Breast epithelium (tissue), 4 donors: ENCODE results near the gene ATM. TPM values are rescaled to one million over a fixed set of nuclear protein-coding genes. Genes with fewer than 3 reads are reported as not detected.

Experiments
- DNase-seq, 2 donors: peaks; one replicate each; pipeline ENCODE4 v3.0.0-alpha.2; 2019; ENCODE audit warnings: low spot score in 2 of 2
- H3K27ac ChIP-seq, 2 donors: fragments of 200-600 bp; sonication (generic) in 1 of 2; one replicate each; pipeline ENCODE4 v1.5.1; 2016 to 2019; ENCODE audit warnings: mild to moderate bottlenecking in 1 of 2
- H3K27me3 ChIP-seq, 2 donors: fragments of 200-600 bp; sonication (generic) in 1 of 2; one replicate each; pipeline versions ENCODE4 v1.5.1 to v1.6.0; 2017 to 2019; ENCODE audit warnings: control low read depth in 1 of 2, mild to moderate bottlenecking in 1 of 2
- H3K36me3 ChIP-seq: fragments of 200-600 bp; one replicate; pipeline ENCODE4 v1.5.1; 2019
- H3K4me1 ChIP-seq, 2 donors: fragments of 200-600 bp; sonication (generic); one replicate each; pipeline ENCODE4 v1.5.1; 2016 to 2019; ENCODE audit warnings: control low read depth in 1 of 2
- H3K4me3 ChIP-seq, 3 donors: fragments of 200-600 bp; sonication (generic); 1 replicate in 2 of 3; 2 replicates in 1 of 3; pipeline ENCODE4 v1.5.1; 2016 to 2019; ENCODE audit warnings: mild to moderate bottlenecking in 3 of 3, moderate library complexity in 2 of 3
- H3K9me3 ChIP-seq, 2 donors: fragments of 200-600 bp; sonication (generic) in 1 of 2; one replicate each; pipeline ENCODE4 v1.5.1; 2016 to 2019; ENCODE audit warnings: control low read depth in 1 of 2
- POLR2A ChIP-seq: fragments of 450-650 bp; IDR thresholded peaks from one replicate; pipeline ENCODE4 v1.6.1; 2016; ENCODE audit warnings: antibody characterized with exemption, mild to moderate bottlenecking, moderate library complexity
- POLR2AphosphoS5 ChIP-seq, 3 donors: sonication (generic); formaldehyde crosslinking; IDR thresholded peaks; one replicate each; pipeline ENCODE4 v1.6.1; 2017; ENCODE audit warnings: antibody characterized with exemption in 3 of 3
- intact Hi-C: fragments of 100-400 bp; cut with DNase I; formaldehyde crosslinking; loops from one replicate; pipeline ENCODE4 v1.15.1; 2023; ENCODE audit warnings: low total_unique reads
- total RNA-seq, 3 donors: library from RNA; depleted of rRNA; stranded (reverse); fragments of >200 nt; gene quantifications; one replicate each; pipeline ENCODE4 v1.1.0, GENCODE V29; 2016
- TF ChIP-seq, protein P1 (sequence below), 3 donors: fragments of 450-650 bp; IDR thresholded peaks; one replicate each; pipeline ENCODE4 v1.5.1; 2016 to 2017; ENCODE audit warnings: antibody characterized with exemption in 3 of 3, mild to moderate bottlenecking in 3 of 3, moderate library complexity in 3 of 3

The ATM gene
- total RNA-seq, 3 donors from 2014 or later: 84.7 to 117 (median 91.4) TPM

DNA sequence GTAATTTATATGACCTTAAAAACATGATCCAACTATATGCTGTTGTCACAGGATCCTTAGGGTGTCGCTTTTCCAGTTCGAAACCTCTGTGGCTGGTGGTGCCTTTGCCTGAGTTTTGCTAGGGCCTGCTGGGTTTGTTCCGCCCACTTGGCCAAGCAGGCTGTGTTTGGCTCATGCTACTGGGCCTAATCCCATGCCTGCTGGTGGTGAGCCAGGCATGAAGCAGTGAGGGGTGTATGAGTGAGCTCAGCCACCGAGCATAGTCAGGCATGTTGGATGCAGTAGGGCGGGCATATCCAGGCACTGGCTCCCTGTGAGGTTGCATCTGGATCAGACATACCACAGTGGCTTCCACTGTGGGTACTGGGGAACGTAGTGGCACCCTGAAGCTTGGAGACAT, 16.7 kb upstream of the ATM start:
- TF ChIP-seq POLR2AphosphoS5 (IDR thresholded peaks at IDR 0.05): no peak
- TF ChIP-seq, protein P1, sequence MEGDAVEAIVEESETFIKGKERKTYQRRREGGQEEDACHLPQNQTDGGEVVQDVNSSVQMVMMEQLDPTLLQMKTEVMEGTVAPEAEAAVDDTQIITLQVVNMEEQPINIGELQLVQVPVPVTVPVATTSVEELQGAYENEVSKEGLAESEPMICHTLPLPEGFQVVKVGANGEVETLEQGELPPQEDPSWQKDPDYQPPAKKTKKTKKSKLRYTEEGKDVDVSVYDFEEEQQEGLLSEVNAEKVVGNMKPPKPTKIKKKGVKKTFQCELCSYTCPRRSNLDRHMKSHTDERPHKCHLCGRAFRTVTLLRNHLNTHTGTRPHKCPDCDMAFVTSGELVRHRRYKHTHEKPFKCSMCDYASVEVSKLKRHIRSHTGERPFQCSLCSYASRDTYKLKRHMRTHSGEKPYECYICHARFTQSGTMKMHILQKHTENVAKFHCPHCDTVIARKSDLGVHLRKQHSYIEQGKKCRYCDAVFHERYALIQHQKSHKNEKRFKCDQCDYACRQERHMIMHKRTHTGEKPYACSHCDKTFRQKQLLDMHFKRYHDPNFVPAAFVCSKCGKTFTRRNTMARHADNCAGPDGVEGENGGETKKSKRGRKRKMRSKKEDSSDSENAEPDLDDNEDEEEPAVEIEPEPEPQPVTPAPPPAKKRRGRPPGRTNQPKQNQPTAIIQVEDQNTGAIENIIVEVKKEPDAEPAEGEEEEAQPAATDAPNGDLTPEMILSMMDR (IDR thresholded peaks at IDR 0.05): no peak
- TF ChIP-seq POLR2A: no peak
- H3K27ac ChIP-seq: no peak overlapping the region
- no peak overlapping the region for H3K4me3 ChIP-seq
- H3K36me3 ChIP-seq: no peaks in the 10 kb centered on the region
- H3K9me3 ChIP-seq: peaks cover 7 to 12% of the 10 kb centered on the region in 2 donors
- intact Hi-C loops: no loop called here
- no peak for DNase-seq
- no peaks in the 10 kb centered on the region for H3K4me1 ChIP-seq
- no peaks in the 10 kb centered on the region for H3K27me3 ChIP-seq

DNA sequence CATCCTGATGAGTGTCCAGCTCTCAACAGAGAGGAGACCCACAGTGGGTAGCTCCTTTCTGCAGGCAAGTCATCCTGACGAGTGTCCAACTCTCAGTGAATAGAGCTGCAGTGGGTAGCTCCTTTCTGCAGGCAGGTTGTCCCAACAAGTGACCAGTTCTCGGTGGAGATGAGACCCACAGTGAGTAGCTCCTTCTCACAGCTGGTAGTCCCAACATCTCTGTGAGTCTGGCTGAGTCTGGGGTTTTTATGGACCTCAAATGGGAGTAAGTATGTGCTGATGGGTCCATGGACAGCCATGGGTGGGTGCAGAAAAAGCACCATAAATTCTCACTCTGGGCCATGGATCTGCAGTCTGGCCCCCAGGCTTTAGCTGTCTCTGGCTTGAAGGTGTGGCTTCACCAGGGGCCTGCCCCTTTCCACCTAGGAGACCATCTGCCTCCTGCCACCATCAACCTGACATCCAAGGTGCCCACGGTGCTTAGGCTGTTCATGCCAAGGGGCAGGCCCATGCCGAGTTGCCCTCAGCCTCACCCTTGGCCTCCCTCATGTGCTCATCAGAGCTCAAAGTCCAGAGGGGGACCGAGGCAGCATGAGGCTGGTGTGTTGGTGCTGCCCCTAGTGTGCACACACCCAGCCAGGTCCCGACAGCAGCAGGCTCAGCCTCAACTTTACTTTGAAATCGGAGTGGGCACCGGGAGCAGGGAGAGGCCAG, 15.7 kb upstream of the ATM start:
- H3K9me3 ChIP-seq: peaks cover 7 to 12% of the 10 kb centered on the region in 2 donors
- H3K4me3 ChIP-seq: no peak overlapping the region
- intact Hi-C loops: no loop called here
- H3K4me1 ChIP-seq: no peaks in the 10 kb centered on the region
- TF ChIP-seq POLR2A (no peak), POLR2AphosphoS5 (IDR thresholded peaks at IDR 0.05) (no peak)
- TF ChIP-seq, protein P1 (IDR thresholded peaks at IDR 0.05): no peak
- no peaks in the 10 kb centered on the region for H3K27me3 ChIP-seq
- no peaks in the 10 kb centered on the region for H3K36me3 ChIP-seq
- DNase-seq: no peak
- H3K27ac ChIP-seq: no peak overlapping the region

DNA sequence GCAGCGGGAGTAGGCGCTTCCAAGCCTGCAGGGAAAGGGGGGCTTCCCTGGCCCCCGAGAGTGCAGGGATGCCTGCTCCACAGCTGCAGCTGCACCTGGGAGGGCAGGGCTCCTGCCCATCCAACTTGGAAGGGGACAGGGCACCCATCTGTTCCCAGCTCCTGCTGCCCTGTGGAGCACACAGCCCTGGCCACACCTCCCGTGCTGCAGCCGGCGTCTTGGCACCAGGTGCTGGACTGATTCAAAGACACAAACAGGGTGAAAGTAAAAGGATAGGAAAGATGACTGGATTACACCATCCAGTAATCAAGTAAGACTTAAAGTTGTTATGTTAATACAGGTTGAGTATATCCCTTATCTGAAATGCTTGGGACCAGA, 15.2 kb upstream of the ATM start:
- no peak overlapping the region for H3K4me3 ChIP-seq
- TF ChIP-seq POLR2A (no peak), POLR2AphosphoS5 (IDR thresholded peaks at IDR 0.05) (no peak)
- TF ChIP-seq, protein P1 (IDR thresholded peaks at IDR 0.05): no peak
- H3K36me3 ChIP-seq: no peaks in the 10 kb centered on the region
- DNase-seq: no peak
- intact Hi-C loops: no loop called here
- peaks cover 7 to 12% of the 10 kb centered on the region in 2 donors for H3K9me3 ChIP-seq
- no peak overlapping the region for H3K27ac ChIP-seq
- H3K4me1 ChIP-seq: no peaks in the 10 kb centered on the region
- no peaks in the 10 kb centered on the region for H3K27me3 ChIP-seq

DNA sequence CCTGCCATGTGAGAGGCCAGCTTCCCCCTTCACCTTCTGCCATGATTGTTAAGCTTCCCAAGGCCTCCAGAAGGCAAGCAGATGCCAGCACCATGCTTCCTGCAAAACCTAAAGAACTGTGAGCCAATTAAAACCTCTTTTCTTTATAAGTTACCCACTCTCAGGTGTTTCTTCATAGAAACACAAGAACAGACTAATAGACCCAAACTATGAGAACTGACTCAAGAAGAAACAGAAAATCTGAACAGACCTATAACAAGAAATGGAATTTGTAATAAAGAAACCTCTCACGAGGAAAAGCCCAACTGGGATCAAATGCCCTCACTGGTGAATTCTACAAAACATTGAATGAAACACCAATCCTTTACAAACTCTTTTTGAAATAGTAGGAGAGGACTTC, 12.4 kb upstream of the ATM start:
- no peak overlapping the region for H3K27ac ChIP-seq
- no peak for DNase-seq
- no peak overlapping the region for H3K4me3 ChIP-seq
- intact Hi-C loops: no loop called here
- peaks cover 0 to 12% of the 10 kb centered on the region in 2 donors for H3K9me3 ChIP-seq
- no peaks in the 10 kb centered on the region for H3K27me3 ChIP-seq
- H3K36me3 ChIP-seq: no peaks in the 10 kb centered on the region
- H3K4me1 ChIP-seq: no peaks in the 10 kb centered on the region
- TF ChIP-seq POLR2A: no peak
- TF ChIP-seq, protein P1 (IDR thresholded peaks at IDR 0.05): no peak
- no peak for TF ChIP-seq POLR2AphosphoS5 (IDR thresholded peaks at IDR 0.05)

DNA sequence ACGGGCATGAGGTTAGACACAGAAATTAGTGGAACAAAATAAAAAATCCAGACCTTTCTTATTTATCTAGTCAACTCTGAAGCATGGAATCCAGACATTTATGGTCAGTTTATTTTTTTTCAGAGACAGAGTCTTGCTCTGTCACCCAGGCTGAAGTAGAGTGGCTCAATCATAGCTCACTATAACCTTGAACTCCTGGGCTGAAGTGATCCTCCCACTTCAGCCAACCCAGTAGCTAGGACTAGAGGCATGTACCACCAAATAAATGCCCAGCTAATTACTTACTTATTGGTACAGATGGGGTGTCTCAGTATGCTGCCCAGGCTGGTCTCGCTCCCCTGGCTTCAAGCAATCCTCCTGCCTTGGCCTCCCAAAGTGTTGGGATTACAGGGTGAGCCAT, 9.1 kb upstream of the ATM start:
- no peaks in the 10 kb centered on the region for H3K9me3 ChIP-seq
- H3K27me3 ChIP-seq: no peaks in the 10 kb centered on the region
- intact Hi-C loops: no loop called here
- H3K4me1 ChIP-seq: no peaks in the 10 kb centered on the region
- TF ChIP-seq, protein P1 (IDR thresholded peaks at IDR 0.05): no peak
- TF ChIP-seq POLR2AphosphoS5 (IDR thresholded peaks at IDR 0.05) (no peak), POLR2A (no peak)
- H3K4me3 ChIP-seq: no peak overlapping the region
- DNase-seq: no peak
- no peaks in the 10 kb centered on the region for H3K36me3 ChIP-seq
- no peak overlapping the region for H3K27ac ChIP-seq
